Effector memory CD4-positive, alpha-beta T cell (primary cell): Measurements from ENCODE around the gene TRPT1.
A peak's percentile ranks its signal among the peaks of the same experiment; 100 is the strongest.

Source experiments
- DNase-seq, 3 donors: peaks; one replicate each; pipeline ENCODE4 v3.0.0-alpha.2; 2020
- H3K27ac ChIP-seq: 2 replicates; pipeline ENCODE4 v1.7.0; 2013; ENCODE audit warnings: mild to moderate bottlenecking, low read length, moderate library complexity; ENCODE audit not compliant: insufficient read depth, poor library complexity, severe bottlenecking
- H3K27me3 ChIP-seq: replicated peaks from 2 replicates; pipeline ENCODE4 v1.7.0; 2013; ENCODE audit warnings: mild to moderate bottlenecking, low read length; ENCODE audit not compliant: insufficient read depth, control insufficient read depth, poor library complexity, severe bottlenecking
- H3K36me3 ChIP-seq: 2 replicates; pipeline ENCODE4 v1.7.0; 2013; ENCODE audit warnings: mild to moderate bottlenecking, low read length, moderate library complexity; ENCODE audit not compliant: control insufficient read depth, insufficient read depth
- H3K4me1 ChIP-seq: 2 replicates; pipeline ENCODE4 v1.7.0; 2013; ENCODE audit warnings: low read length, mild to moderate bottlenecking; ENCODE audit not compliant: control insufficient read depth, insufficient read depth, poor library complexity, severe bottlenecking
- H3K4me3 ChIP-seq: 2 replicates; pipeline ENCODE4 v1.7.0; 2013; ENCODE audit warnings: low read length, low read depth, mild to moderate bottlenecking; ENCODE audit not compliant: insufficient read depth, poor library complexity, severe bottlenecking
- H3K9me3 ChIP-seq: 2 replicates; pipeline ENCODE4 v1.7.0; 2013; ENCODE audit warnings: mild to moderate bottlenecking, low read length, moderate library complexity; ENCODE audit not compliant: control insufficient read depth

The TRPT1 gene

GRCh38 chr11:64222651-64223000 lies 3.4 kb downstream of the TRPT1 start:
- H3K27me3 ChIP-seq, result no peaks in the 10 kb centered on the region
- DNase-seq, result no peak
- H3K9me3 ChIP-seq, result no peaks in the 10 kb centered on the region
- no peak overlapping the region for H3K27ac ChIP-seq
- H3K4me1 ChIP-seq, result peaks cover 26% of the 10 kb centered on the region
- no peak overlapping the region for H3K4me3 ChIP-seq
- H3K36me3 ChIP-seq, result peaks cover 45% of the 10 kb centered on the region

- no peaks in the 10 kb centered on the region for H3K27me3 ChIP-seq
- H3K4me1 ChIP-seq, result peaks cover 9% of the 10 kb centered on the region
- H3K9me3 ChIP-seq, result no peaks in the 10 kb centered on the region
- peaks cover 47% of the 10 kb centered on the region for H3K36me3 ChIP-seq
- no peak for DNase-seq
- H3K4me3 ChIP-seq, result no peak overlapping the region
- H3K27ac ChIP-seq, result no peak overlapping the region
These were observed 5.2 kb downstream of the TRPT1 start for GRCh38 chr11:64220798-64221197.

- DNase-seq, result no peak
- peaks cover 4% of the 10 kb centered on the region for H3K4me1 ChIP-seq
- no peak overlapping the region for H3K27ac ChIP-seq
- no peak overlapping the region for H3K4me3 ChIP-seq
- H3K9me3 ChIP-seq, result no peaks in the 10 kb centered on the region
- peaks cover 50% of the 10 kb centered on the region for H3K36me3 ChIP-seq
- H3K27me3 ChIP-seq, result no peaks in the 10 kb centered on the region
These were observed 5.7 kb downstream of the TRPT1 start for GRCh38 chr11:64220271-64220670.

GRCh38 chr11:64219755-64220154 lies 6.2 kb downstream of the TRPT1 start:
- H3K36me3 ChIP-seq, result peaks cover 50% of the 10 kb centered on the region

GRCh38 chr11:64219354-64219684 lies 6.7 kb downstream of the TRPT1 start:
- no peak for DNase-seq
- Histone ChIP-seq H3K9me3 (no peaks in the 10 kb centered on the region), H3K36me3 (peaks cover 50% of the 10 kb centered on the region), H3K27ac (no peak overlapping the region), H3K27me3 (no peaks in the 10 kb centered on the region), H3K4me3 (no peak overlapping the region), H3K4me1 (no peaks in the 10 kb centered on the region)

More at GRCh38 chr11:64219755-64220154, 6.2 kb downstream of the TRPT1 start:
- Histone ChIP-seq H3K27me3 (no peaks in the 10 kb centered on the region), H3K4me1 (no peaks in the 10 kb centered on the region), H3K27ac (no peak overlapping the region), H3K9me3 (no peaks in the 10 kb centered on the region), H3K4me3 (no peak overlapping the region)
- DNase-seq, result no peak

- Histone ChIP-seq H3K36me3 (peaks cover 50% of the 10 kb centered on the region), H3K27me3 (no peaks in the 10 kb centered on the region), H3K4me3 (no peak overlapping the region), H3K27ac (peak overlapping the region; percentile 21), H3K4me1 (no peaks in the 10 kb centered on the region), H3K9me3 (no peaks in the 10 kb centered on the region)
- DNase-seq, result no peak
These were observed 7.2 kb downstream of the TRPT1 start for GRCh38 chr11:64218628-64219353.

- no peaks in the 10 kb centered on the region for H3K4me1 ChIP-seq
- H3K36me3 ChIP-seq, result peaks cover 47% of the 10 kb centered on the region
- no peaks in the 10 kb centered on the region for H3K27me3 ChIP-seq
- no peaks in the 10 kb centered on the region for H3K9me3 ChIP-seq
- no peak for DNase-seq
- H3K27ac ChIP-seq, result no peak overlapping the region
- H3K4me3 ChIP-seq, result no peak overlapping the region
These were observed 9.1 kb downstream of the TRPT1 start for GRCh38 chr11:64216879-64217278.

- Histone ChIP-seq H3K9me3 (no peaks in the 10 kb centered on the region), H3K4me3 (no peak overlapping the region), H3K27me3 (no peaks in the 10 kb centered on the region), H3K36me3 (peaks cover 37% of the 10 kb centered on the region), H3K27ac (no peak overlapping the region), H3K4me1 (peaks cover 25% of the 10 kb centered on the region)
- DNase-seq, result no peak
These were observed 14.7 kb downstream of the TRPT1 start for GRCh38 chr11:64211181-64211872.

- Histone ChIP-seq H3K4me3 (no peak overlapping the region), H3K27me3 (no peaks in the 10 kb centered on the region), H3K4me1 (peaks cover 33% of the 10 kb centered on the region), H3K27ac (no peak overlapping the region), H3K9me3 (no peaks in the 10 kb centered on the region), H3K36me3 (peaks cover 32% of the 10 kb centered on the region)
- DNase-seq, result no peak
These were observed 15.5 kb downstream of the TRPT1 start for GRCh38 chr11:64210301-64211020.

GRCh38 chr11:64209563-64209843 lies 16.5 kb downstream of the TRPT1 start:
- H3K4me3 ChIP-seq, result no peak overlapping the region
- H3K4me1 ChIP-seq, result peaks cover 38% of the 10 kb centered on the region
- no peak overlapping the region for H3K27ac ChIP-seq

More at GRCh38 chr11:64209563-64209843, 16.5 kb downstream of the TRPT1 start:
- Histone ChIP-seq H3K36me3 (peaks cover 32% of the 10 kb centered on the region), H3K27me3 (no peaks in the 10 kb centered on the region), H3K9me3 (no peaks in the 10 kb centered on the region)
- DNase-seq, result no peak
